NT2/D1 (cell line): Measurements from ENCODE around the gene SGTA.

Source experiments
- SUZ12 ChIP-seq: IDR thresholded peaks from 2 replicates; pipeline ENCODE4 v1.6.1; 2011; ENCODE audit not compliant: insufficient read length, insufficient read depth; ENCODE audit errors: extremely low read depth
- ZNF274 ChIP-seq: IDR thresholded peaks from 2 replicates; pipeline ENCODE4 v1.6.1; 2011; ENCODE audit warnings: mild to moderate bottlenecking, low read depth, low read length

DNA sequence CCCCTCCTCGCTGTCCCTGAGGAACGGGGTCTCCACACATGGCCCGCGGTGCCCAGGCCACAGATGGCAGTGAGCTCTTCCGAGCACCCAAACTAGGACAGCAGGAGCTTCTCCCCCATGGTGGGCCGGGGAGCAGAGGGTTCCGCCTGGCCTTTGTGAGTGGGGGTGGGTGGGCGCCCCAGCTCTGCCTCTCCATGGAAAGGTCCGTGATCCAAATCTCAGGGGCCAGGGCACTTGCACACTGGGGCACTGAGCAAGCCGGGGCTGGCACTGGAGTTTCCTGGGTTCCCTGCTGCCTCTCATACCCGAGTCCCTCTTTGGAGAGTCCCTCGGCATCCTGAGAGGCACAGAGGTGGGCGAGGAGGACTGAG, 59.7 kb downstream of the SGTA start:
- TF ChIP-seq ZNF274: no peak
- TF ChIP-seq SUZ12: no peak
